ELF-1 (cell line): ENCODE data around the gene KYNU.
"Not testable (repeated sequence)": the region's sequence is repeated elsewhere in the genome, so short reads cannot be mapped to it uniquely, and the experiment has no call there.

Experiments
- DNase-seq: peaks from one replicate; pipeline ENCODE4 v3.0.0-alpha.2; 2016; ENCODE audit warnings: low read depth, low spot score

KYNU gene

DNA sequence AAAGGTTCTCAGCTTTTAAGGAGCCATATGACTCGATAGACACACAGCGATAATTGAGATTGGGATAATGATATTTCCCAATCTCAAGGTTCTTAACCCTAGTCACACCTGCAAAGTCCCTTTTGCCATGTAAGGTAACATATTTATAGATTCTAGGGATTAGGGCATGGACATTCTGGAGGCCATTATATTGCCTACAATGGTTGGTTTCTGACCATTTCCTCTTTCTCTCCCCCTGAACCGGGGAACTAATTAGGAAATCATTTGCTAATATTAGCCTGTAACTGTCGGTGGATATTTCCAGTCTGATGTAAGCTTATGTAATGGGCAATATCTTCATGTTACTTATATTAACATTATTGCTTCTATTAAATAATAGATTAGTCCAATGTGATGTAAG, 210.9 kb downstream of the KYNU start:
- DNase-seq, result no peak

- not testable (repeated sequence) for DNase-seq
Observed at GRCh38 chr2:143089520-143089919, 212.1 kb downstream of the KYNU start.
